Activated CD4-positive, alpha-beta T cell treated with anti-CD3 and anti-CD28 coated beads for 36 hours (primary cell): Measurements from ENCODE around the gene HDAC11. TPM values are rescaled to one million over a fixed set of nuclear protein-coding genes. Genes with fewer than 3 reads are reported as not detected.

Experiments
- ATAC-seq: fragments of 200-7000 bp; cut with Tn5 transposase; one replicate; pipeline ENCODE4 v1.10.0; 2021; ENCODE audit warnings: mild to moderate bottlenecking, moderate library complexity
- CTCF ChIA-PET: fragments of 350-600 bp; sonication (Branson Sonifier 250); formaldehyde crosslinking; loops from one replicate; lab custom pipeline; 2021; ENCODE audit warnings: antibody characterized with exemption; lab: Charles Lee
- POLR2A ChIA-PET: fragments of 350-600 bp; sonication (Branson Sonifier 250); formaldehyde crosslinking; loops from one replicate; lab custom pipeline; 2021; ENCODE audit warnings: antibody characterized with exemption, inconsistent platforms; lab: Charles Lee
- DNase-seq: peaks from one replicate; pipeline ENCODE4 v3.0.0-alpha.2; 2020
- H3K27ac Mint-ChIP-seq: one replicate; pipeline ENCODE4 v1.8.0; 2021; ENCODE audit warnings: mixed read lengths
- H3K27me3 Mint-ChIP-seq: one replicate; pipeline ENCODE4 v1.8.0; 2021; ENCODE audit warnings: mixed read lengths
- H3K36me3 Mint-ChIP-seq: one replicate; pipeline ENCODE4 v1.8.0; 2021; ENCODE audit warnings: low read depth, mixed read lengths
- H3K4me1 Mint-ChIP-seq: one replicate; pipeline ENCODE4 v1.8.0; 2021; ENCODE audit warnings: mixed read lengths
- H3K4me3 Mint-ChIP-seq: one replicate; pipeline ENCODE4 v1.8.0; 2021; ENCODE audit warnings: mild to moderate bottlenecking, moderate library complexity, mixed read lengths
- H3K9me3 Mint-ChIP-seq: one replicate; pipeline ENCODE4 v1.8.0; 2021; ENCODE audit warnings: low read depth, mixed read lengths
- intact Hi-C, 2 experiments: fragments of 100-400 bp; cut with DNase I in 1 of 2; cut with micrococcal nuclease in 1 of 2; formaldehyde crosslinking; loops; one replicate each; pipeline versions ENCODE4 v1.14.2 to v1.15.1; 2022 to 2024; cut with DNase I, micrococcal nuclease
- total RNA-seq, 2 experiments: library from RNA; stranded (reverse); gene quantifications; one replicate each; pipeline ENCODE4 v1.2.3, GENCODE V29; 2021

The HDAC11 gene
- total RNA-seq, 2 experiments from 2014 or later = 3.4 to 4.1 TPM

DNA sequence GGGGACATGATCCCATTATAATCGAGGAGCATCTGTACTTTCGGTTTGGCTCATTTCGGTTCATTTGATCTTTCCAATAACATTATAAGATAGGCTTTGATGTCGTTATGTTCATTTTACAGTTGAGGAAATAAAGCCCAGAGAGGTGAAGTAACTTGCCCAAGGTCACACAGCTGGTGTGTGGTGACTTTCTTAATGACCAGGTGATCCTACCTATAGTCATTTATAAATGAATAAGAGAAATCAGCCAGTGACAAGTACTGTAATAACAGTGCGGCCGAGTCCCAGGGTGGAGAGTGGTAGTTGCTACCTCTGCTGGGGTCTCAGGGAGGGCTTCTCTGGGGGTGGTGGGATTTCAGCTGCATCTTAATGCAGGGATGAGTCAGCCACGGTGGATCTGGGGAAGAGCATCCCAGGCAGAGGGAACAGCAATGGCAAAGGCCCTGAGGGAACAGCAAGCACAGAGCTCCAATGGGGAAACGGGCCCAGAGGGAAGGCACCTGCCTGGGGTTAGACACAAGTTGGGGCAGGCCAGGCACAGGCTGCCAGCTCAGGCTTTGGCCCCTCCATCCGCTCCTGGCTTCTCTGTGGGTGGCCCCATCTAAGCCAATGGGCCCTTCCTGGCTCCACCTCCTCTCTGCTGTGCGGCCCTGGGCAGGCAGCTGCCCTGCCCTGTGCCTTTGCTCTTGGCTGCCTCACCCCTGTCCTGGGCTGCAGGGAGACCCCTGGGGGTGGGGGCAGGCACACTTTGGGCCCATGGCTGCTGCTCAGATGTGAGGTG is 67.7 kb downstream of the HDAC11 start:
- no peak for ATAC-seq
- Mint-ChIP-seq H3K27me3 (peaks cover 35% of the 10 kb centered on the region), H3K9me3 (no peaks in the 10 kb centered on the region), H3K27ac (no peak overlapping the region), H3K4me3 (peak overlapping the region; percentile 7), H3K4me1 (peaks cover 22% of the 10 kb centered on the region), H3K36me3 (peaks cover 3% of the 10 kb centered on the region)
- CTCF ChIA-PET = no interaction called here
- no peak for DNase-seq
- intact Hi-C loops = no loop called here
- POLR2A ChIA-PET = no interaction called here

DNA sequence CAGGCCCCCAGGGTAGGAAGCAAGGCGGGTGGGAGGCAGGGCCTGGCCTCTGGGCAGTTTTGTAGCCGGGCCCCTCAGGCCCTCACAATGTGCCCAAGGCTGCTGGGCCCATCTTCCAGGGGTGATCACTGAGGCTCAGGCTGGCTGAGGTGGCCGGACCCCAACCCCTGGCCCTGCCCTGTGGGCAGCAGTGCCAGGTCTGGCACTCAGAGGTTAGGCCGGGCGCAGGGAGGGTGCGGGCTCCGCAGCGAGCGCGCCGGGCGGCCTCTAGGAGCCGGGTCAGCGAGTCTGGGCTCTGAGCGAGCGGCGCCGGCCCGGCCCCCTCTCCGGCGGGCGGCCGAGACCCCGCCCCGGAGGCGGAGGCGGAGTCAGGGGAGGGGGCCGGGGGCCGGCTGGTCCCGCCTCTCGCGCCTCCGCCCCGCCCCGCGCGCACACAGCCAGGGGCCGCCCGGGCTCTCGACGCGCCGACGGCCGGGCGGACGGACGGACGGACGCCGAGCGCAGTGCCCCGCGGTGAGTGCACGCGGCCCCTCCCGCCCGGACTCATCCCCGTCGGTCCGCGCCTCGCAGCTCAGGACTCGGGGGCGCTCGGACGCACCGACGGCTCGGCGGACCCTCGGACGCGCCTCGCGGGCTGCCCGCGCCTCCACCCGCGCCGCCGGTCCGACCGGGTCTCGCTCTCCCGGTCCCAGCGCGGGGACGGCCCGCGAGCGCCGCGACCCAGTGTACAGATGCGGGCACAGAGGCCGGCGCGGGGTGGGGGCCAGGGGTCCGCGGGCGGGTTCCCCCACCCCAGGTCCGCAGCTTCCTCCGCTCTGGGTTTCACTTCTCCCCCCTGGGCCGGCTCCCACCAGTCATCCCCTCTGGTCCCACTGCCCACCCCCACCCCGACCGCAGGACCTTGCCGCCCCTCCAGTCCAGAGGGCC is 68.9 kb downstream of the HDAC11 start, which contains the start of gene FBLN2:
Gene FBLN2 (plus strand): TSS at position 430 of the 927 bp plus-strand sequence. CDS start 21,231 bp downstream, outside the sequence.
- H3K4me3 Mint-ChIP-seq = peak within 1 kb of the TSS; percentile 10
- H3K9me3 Mint-ChIP-seq = no peaks in the 10 kb centered on the region
- intact Hi-C loops = no loop called here
- H3K27me3 Mint-ChIP-seq = peaks cover 35% of the 10 kb centered on the region
- POLR2A ChIA-PET = no interaction called here
- CTCF ChIA-PET = interaction anchor here (2.9 kb wide), 1 partner anchor 53 kb away, joined by 6 read pairs; no protein-coding TSS in a partner anchor
- H3K36me3 Mint-ChIP-seq = peaks cover 3% of the 10 kb centered on the region
- peaks cover 20% of the 10 kb centered on the region for H3K4me1 Mint-ChIP-seq
- no peak within 1 kb of the TSS for H3K27ac Mint-ChIP-seq
- DNase-seq (peak; percentile 37), ATAC-seq (peak; percentile 24)

DNA sequence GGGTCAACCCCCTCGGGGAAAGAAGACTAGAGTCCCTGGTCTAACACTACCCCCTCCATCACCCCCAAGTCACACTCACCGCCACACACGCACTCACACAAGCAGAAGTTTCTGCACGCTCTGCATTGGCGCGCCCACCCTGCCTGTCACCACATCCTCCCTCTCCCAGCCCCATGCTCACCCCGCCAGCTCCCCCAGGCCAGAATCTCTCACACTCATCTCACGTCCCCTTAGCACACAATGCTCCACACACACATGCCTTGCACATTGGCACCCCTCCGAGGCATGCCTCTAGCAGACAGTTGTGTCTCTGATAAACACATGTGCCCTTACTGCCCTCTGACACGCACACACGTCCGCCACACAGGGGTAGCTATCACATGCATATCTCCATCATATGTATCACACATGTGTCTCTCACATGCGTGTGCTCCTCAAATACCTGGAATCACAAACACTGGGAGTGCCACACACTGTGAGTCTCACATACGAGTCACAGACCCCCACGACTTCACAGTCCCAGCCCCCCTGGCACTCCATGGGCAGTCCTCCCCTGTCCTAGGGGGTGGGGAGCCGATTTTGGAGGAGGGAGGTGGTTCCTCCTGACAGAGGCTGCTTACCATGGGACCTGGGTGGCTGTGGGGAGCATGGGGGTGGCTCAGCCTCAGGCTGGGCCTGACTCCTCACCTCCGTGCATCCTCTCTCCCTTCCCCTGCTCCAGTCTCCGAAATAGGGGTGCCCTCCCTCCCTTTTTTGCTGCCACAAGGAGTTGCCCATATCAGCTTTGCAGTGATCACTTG is 69.7 kb downstream of the HDAC11 start:
- Mint-ChIP-seq H3K27me3 (peaks cover 35% of the 10 kb centered on the region), H3K4me3 (peak overlapping the region; percentile 10), H3K36me3 (peaks cover 3% of the 10 kb centered on the region), H3K4me1 (peaks cover 12% of the 10 kb centered on the region), H3K9me3 (no peaks in the 10 kb centered on the region), H3K27ac (no peak overlapping the region)
- POLR2A ChIA-PET = no interaction called here
- CTCF ChIA-PET = interaction anchor here (2.9 kb wide), 1 partner anchor 54 kb away, joined by 6 read pairs; no protein-coding TSS in a partner anchor
- no peak for ATAC-seq
- peak; percentile 16 for DNase-seq
- intact Hi-C loops = no loop called here

DNA sequence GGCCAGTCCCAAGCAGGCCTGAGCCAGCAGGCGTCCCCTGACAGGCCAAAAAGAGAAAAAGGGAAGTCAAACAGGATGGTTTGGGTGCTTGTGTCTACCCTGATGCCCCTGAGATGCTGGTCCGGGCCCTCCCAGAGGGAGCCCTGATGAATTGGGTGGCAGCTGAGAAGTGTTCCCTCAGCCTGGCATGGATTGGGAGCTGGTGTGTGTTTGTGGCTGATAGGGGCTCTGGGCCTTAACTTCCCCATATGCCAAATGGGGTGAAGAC is 70.3 kb downstream of the HDAC11 start:
- CTCF ChIA-PET = interaction anchor here (0.5 to 2.9 kb wide), 2 partner anchors 54 to 103 kb away, joined by 3 to 6 read pairs; no protein-coding TSS in a partner anchor
- Mint-ChIP-seq H3K4me1 (peaks cover 6% of the 10 kb centered on the region), H3K9me3 (no peaks in the 10 kb centered on the region), H3K4me3 (no peak overlapping the region), H3K27ac (no peak overlapping the region), H3K27me3 (peaks cover 30% of the 10 kb centered on the region), H3K36me3 (peaks cover 3% of the 10 kb centered on the region)
- POLR2A ChIA-PET = no interaction called here
- no peak for DNase-seq
- ATAC-seq = no peak
- intact Hi-C loops = no loop called here

DNA sequence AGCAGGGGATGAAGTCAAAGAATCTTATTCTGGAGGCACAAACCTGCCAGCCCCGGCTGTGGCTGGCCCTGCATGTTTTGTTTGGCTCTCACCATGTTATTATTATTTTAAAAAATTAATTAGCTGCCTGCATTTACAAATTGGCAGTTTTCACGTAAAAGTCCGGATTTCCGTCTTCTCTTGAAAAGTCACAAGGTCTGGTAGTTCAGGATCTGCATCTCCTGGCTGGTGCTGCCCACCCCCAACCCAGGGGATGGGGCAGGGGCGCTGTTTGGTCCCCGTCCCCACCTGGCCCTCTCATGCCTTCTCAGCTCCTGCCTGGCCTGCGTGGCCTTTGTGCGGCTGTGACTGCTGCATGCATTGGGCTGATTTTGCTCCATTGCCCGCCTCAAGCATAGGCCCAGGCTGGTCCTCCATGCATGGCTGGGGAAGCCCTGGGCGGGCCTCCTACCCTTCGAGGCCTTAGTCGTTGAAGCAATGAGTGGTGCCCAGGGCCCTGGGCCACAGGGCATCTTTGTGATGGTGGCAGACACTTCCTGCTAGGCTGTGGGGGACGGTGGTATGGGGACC is 70.8 kb downstream of the HDAC11 start:
- ChIA-PET POLR2A (interaction anchor here (0.6 kb wide), 1 partner anchor 159 kb away, joined by 3 read pairs; no protein-coding TSS in a partner anchor), CTCF (interaction anchor here (0.5 to 2.9 kb wide), 4 partner anchors 55 to 103 kb away, joined by 3 to 6 read pairs (median 4); no protein-coding TSS in a partner anchor)
- intact Hi-C loops = no loop called here
- H3K9me3 Mint-ChIP-seq = no peaks in the 10 kb centered on the region
- no peak for ATAC-seq
- DNase-seq = no peak
- H3K27me3 Mint-ChIP-seq = peaks cover 28% of the 10 kb centered on the region
- H3K4me3 Mint-ChIP-seq = no peak overlapping the region
- H3K27ac Mint-ChIP-seq = no peak overlapping the region
- peaks cover 3% of the 10 kb centered on the region for H3K36me3 Mint-ChIP-seq
- H3K4me1 Mint-ChIP-seq = peaks cover 5% of the 10 kb centered on the region

DNA sequence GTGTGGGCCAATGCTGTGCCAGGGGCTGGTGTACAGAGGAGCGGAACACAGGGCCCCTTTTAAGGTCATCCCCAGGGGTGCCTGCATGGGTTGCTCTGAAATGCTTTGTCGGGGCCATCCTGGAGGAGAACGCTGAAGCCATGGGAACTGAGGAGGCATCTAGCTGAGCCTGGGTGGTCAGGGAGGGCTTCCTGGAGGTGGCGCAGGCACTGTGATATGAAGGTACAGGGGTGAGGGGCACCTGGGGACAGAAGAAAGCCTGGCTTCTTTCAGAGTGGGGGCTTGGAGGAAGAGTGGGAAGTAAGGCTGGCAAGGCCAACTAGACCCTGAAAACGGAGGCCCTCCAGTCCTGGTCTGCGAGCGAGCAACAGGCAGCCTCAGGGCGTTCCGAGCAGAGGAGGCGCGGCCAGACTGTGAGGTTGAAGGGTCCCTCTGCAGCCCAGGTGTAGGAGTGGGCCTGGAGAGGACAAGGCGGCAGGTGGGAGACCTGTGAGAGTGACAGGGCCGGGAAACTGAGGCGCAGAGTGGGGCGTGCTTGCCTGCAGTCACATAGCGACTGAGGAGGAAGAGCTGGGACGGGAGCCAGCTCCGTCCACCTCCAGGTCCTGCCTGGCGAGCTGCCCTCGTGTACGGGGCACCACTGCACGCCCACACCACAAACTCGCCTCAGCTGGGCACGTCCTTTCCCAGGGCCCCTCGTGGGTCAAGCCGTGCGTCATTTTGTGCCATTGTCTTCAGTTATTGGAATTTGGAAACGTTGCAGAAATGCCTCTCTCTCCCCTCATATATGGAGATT is 72.9 kb downstream of the HDAC11 start:
- Mint-ChIP-seq H3K27me3 (peaks cover 20% of the 10 kb centered on the region), H3K27ac (no peak overlapping the region), H3K9me3 (no peaks in the 10 kb centered on the region), H3K4me1 (peaks cover 5% of the 10 kb centered on the region), H3K4me3 (no peak overlapping the region), H3K36me3 (peaks cover 3% of the 10 kb centered on the region)
- intact Hi-C loops = no loop called here
- DNase-seq (no peak), ATAC-seq (no peak)
- CTCF ChIA-PET = no interaction called here
- POLR2A ChIA-PET = no interaction called here

DNA sequence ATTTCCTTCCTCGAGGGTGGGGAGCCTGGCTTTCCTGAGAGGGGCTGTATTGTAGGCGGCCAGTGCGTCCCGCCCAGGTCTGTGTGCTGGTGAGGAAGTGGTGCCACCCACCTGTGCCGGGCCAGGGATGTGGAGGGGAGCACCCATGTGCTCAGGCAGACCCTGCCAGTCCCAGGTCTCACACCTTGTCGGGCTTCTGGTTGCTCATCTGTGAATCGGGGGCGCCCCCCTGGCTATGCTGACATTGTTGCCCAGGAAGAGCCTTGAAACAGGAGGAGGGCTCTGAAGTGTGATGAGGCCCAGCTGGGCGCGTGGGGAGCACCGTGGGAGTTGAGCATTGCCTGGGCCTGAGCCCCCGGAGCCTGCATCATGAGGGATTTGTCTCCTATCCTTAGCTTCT is 73.6 kb downstream of the HDAC11 start:
- CTCF ChIA-PET = no interaction called here
- intact Hi-C loops = no loop called here
- no peak for ATAC-seq
- Mint-ChIP-seq H3K27ac (no peak overlapping the region), H3K4me3 (no peak overlapping the region), H3K4me1 (peaks cover 5% of the 10 kb centered on the region), H3K9me3 (no peaks in the 10 kb centered on the region), H3K36me3 (peaks cover 3% of the 10 kb centered on the region), H3K27me3 (peaks cover 15% of the 10 kb centered on the region)
- no peak for DNase-seq
- POLR2A ChIA-PET = no interaction called here

DNA sequence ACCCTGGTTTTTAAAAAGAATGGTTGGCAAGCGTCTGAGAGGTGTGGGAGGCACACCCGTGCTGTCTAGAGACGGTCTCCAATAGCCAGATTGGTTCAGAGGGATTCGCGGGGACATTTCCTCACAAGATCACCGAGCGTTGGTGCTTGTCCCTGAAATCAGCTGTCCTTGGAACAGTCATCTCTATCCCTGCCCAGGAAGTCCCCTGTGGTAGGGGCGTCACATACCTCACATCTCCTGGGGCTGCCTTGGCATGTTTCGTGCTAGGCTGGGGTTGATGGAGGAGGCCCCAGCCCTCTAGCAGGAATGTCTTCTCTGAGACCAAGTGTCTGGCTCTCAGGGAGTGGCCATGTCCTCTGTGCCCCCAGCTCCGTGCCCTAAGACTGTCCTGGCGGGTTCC is 75.6 kb downstream of the HDAC11 start:
- Mint-ChIP-seq H3K27ac (no peak overlapping the region), H3K36me3 (no peaks in the 10 kb centered on the region), H3K4me1 (no peaks in the 10 kb centered on the region), H3K9me3 (no peaks in the 10 kb centered on the region), H3K27me3 (peaks cover 11% of the 10 kb centered on the region), H3K4me3 (no peak overlapping the region)
- ChIA-PET POLR2A (no interaction called here), CTCF (no interaction called here)
- intact Hi-C loops = no loop called here
- no peak for DNase-seq
- no peak for ATAC-seq
